ENCODE results near the gene PTER.
A peak's percentile ranks its signal among the peaks of the same experiment; 100 is the strongest.

PTER gene, protein sequence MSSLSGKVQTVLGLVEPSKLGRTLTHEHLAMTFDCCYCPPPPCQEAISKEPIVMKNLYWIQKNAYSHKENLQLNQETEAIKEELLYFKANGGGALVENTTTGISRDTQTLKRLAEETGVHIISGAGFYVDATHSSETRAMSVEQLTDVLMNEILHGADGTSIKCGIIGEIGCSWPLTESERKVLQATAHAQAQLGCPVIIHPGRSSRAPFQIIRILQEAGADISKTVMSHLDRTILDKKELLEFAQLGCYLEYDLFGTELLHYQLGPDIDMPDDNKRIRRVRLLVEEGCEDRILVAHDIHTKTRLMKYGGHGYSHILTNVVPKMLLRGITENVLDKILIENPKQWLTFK
- long read RNA-seq, donor 1, result 0 reads
- long read RNA-seq, donor 2, partial matches to known transcripts, result 0 of 1 reads
- long read RNA-seq, donor 2, other reads (novel, unspliced or antisense), result 0 of 1 reads
- long read RNA-seq, donor 3, partial matches to known transcripts, result 0 of 1 reads
- long read RNA-seq, donor 3, other reads (novel, unspliced or antisense), result 0 of 1 reads
- long read RNA-seq, donor 4, partial matches to known transcripts, result 0 of 1 reads
- long read RNA-seq, donor 4, other reads (novel, unspliced or antisense), result 0 of 1 reads
- long read RNA-seq, donor 5, partial matches to known transcripts, result 0 of 2 reads
- long read RNA-seq, donor 5, other reads (novel, unspliced or antisense), result 0 of 2 reads
- long read RNA-seq, donor 6, partial matches to known transcripts, result 0 of 2 reads
- long read RNA-seq, donor 6, other reads (novel, unspliced or antisense), result 0 of 2 reads
- long read RNA-seq, donor 7, partial matches to known transcripts, result 0 of 1 reads
- long read RNA-seq, donor 7, other reads (novel, unspliced or antisense), result 0 of 1 reads
- long read RNA-seq, donor 8, partial matches to known transcripts, result 0 of 2 reads
- long read RNA-seq, donor 8, other reads (novel, unspliced or antisense), result 0 of 2 reads

DNA sequence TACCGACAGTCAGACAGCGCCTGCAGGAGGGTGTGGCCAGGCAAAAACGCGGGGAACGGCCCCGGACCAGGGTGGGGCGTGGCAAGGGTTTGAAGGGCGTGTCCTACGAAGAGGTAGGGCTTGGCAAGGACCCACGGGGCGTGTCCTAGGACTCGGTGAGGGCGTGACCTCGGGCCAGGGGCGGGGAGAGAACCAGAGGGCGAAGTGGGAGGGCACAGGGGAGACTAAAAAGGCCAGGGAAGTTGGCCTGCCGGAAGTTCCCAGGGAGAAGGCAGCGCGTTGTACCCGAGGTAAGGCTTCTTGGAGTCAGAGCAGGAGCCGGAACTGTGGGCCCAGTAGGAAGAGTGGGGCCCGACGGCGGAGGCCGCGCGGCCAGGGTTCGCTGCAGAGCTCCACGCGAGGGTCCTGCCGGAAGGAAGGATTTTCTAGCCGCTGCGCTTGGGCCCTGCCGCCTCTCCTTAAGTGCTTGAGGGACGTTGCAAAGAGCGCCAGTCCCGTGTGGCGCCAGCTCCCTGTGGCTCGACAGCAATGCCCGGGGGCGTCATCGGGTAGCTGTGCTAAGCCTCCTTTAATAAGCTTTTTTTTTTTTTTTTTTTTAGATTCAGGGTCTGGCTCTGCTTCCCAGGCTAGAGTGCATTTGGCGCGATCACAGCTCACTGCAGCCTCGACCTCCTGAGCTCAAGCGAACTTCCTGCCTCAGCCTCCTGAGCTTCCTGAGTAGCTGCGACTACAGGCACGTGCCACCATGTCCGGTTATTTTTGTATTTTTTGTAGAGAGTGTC, at the start of gene PTER:
TSS of gene PTER (plus strand) at position 253 of the 782 bp plus-strand sequence. CDS start 47,375 bp downstream, outside the sequence.
- DNase-seq, result peak; percentile 82

DNA sequence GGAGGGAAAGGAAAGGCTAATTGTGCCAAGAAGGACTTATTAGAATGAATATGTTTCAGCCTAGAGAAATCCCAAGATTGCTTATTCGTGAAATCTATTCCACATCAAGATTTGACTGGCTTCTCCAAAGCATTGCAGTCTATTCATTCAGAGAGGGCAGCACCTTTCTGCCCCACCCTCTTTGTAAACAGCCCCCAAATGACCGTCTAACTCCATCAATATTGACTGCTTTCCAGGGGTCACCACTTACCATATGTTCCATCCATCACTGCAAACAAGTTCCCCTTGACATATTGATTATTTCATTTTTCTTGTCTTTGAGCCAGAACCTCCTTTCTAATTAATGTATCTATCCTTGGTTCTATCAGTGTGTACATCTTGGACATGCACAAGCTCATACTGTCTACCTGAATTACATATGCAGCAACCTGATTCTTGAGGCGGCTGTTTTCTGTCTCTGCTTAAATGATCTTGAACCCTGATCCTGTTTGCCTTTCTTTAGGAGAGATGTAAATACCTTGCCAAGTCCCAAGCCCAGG, 44.2 kb upstream of the PTER start:
- DNase-seq, result no peak

DNA sequence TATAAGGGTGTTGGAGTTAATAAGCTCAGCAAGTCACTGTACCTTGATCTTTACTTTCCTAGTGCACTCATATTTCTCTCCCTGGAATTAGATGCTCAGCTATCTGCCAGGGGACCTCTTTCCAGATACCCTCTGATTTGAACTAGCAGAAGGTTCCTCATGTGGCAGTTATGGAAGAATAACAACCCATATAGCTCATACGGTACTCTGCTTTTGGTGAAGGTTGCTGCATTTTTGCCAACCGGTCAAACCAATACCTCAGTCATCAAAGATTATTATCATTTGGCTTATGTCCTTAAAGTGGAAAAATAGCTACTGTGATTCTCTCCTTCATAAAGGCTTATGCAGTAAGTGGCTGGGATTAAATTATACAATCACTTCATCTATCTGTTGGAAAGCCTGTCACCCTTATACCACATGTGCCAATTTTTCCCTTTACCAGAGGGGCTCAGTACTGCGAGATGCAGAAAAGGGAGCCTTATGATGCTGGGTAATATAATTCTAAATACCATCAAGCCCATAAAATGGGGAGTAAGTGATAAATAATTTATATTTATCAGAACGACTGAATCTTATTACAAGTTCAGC, 43.4 kb upstream of the PTER start:
- no peak for DNase-seq

DNA sequence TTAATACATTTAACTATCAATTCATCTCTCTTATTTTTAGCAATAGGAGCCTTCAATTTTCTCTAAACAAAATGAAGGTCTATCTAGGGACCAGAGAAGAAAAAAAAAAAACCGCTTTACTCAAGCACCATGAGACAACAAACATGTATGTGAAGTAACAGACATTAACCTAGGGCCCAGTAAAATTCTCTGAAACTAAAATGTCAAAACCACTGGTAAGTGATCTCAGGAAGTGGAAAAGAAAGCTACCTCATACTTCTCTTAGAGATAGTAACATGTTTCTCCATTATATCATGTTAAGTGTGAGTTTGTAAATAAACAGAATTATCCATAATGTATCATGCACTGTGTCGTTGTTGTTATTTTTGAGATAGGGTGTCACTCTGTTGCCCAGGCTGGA, 35.4 kb upstream of the PTER start:
- no peak for DNase-seq

DNA sequence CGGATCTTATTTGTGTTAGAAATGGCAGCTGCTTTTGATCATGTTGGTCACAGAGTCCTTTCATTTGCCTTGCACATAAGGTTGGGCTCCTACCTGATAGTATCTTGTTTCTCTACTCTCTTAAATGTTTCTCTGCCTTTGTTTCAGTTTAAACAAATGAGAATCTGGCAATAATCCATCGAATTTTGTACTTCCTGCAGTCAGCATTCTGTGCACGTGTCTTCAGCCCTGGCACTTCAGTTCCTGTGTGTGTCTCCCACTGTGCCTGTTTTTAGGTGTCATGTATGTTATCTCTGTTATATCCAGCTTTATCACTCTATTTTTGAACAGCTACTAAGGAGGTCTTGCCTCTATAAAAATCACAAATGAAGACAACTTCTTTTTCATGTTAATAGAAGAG, 28.4 kb upstream of the PTER start:
- DNase-seq, result no peak

DNA sequence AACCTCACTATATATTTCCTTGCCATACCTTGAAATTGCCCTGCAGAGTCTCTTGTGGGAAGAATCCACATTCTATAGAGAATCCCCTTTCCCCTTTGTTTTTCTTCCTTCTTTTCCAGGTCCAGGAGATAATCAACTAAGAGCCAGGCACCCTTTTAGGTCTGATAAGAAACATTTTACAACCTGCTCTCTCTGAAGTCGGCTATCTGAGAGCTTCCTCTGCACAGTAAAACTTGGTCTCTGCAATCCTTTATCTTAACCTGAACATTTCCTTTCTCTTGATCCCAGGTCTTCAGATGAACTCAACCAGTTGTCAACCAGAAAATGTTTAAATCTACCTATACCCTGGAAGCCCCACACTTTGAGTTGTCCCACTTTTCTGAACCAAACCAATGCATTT, 19.5 kb upstream of the PTER start:
- no peak for DNase-seq

DNA sequence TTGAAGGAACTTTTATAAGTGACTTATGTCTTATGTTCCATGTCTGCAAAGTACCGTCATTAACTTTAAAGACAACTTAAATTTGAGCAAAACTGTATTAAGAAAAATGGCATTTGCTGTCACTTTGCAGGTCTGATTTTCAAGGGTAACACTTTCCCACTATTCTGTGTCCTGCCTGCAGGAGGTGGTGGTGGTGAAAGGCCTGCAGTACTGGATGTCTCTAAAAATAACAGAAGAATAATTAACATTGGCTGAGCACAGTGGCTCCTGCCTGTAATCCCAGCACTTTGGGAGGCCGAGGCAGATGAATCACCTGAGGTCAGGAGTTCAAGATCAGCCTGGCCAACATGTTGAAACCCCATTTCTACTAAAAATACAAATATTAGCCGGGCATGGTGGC, 13.2 kb upstream of the PTER start:
- DNase-seq, result no peak

DNA sequence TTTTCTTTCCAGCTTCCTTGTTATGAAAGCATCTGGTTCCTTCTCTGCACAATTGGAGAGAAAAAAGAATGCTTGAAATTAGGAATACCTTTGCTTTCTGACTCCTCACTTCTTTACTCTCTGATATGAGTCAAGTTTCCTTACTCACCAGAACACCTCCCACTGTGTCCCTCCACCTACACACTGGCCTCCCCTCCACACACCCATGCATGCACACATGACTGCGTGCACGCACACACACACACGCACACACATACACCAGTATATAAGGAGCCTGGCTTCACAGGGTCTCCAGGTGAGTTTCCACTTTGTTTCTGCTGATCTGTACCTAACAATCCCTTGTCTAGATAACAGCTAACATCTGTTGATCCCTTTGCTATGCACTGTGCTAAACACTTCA, 11.4 kb upstream of the PTER start:
- no peak for DNase-seq

DNA sequence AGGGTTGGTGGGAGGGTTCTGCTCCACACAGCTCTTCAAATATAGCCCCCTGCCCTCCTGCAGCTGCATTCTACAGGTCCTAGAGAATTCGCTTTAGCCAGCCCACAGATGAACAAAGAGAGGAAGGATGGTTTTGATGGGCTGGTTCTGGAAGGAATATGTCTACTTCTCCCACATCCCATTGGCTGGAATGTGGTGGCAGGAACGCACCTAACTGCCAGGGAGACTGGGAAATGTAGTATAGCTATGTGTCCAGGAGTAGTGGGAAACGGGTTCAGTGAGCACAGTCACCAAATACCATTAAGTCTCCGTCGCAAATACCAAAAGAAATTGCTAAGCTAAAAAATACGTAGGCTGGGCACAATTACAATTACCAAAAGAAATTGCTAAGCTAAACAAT, 7.3 kb upstream of the PTER start:
- no peak for DNase-seq

DNA sequence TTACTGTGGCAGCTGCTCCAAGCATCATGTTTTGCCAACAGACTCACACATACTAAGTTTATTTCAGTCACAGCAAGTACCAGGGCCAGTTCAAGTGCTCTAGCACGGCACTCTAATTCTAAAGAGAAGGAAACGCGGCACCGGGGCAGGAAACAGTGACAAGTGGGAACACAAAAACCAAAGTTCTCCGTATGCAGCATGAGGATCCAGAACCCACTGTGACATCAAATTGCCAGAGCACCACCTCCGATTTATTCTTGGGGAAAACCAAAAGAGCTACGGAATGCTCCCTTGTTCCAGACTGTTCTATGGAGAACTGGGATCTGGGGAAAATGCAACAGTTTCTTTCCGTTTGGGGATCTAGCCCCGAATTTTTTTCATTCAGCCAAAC, 448 bp upstream of the PTER start:
- no peak for DNase-seq

DNA sequence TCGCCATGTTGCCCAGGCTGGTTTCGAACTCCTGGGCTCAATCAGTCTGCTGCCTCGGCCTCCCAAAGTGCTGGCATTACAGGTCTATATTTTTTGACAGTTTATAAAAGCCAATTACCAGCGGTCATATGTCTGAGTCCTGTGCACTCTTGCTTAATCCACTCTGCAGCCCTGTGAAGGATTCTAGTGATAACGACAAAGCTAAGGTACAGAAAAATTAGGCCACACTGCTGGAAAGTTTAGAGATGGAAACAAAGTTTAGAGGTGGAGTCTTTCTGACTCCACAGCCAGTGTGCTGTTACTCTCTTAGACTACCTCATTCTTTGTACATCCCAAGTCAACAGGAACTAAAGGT, 707 bp downstream of the PTER start:
- no peak for DNase-seq

DNA sequence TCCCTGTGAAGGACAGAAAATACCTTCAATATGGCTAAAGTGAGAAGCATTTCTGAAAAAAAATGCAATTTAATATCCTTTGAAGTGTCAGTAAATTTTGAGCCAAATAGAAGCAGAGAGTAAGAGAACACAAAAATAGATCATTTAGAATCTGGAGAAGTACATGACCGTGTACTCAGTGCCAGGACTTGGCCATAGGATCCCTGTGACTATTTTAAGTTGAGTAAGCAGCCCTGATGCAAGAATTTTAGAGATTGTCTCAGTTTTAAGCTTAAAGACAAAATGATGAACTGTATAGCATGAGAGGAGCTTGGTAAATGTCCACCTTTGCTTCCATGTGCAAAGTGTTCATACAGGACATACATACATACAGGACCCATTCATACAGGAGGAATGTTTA, 2.5 kb downstream of the PTER start:
- no peak for DNase-seq

DNA sequence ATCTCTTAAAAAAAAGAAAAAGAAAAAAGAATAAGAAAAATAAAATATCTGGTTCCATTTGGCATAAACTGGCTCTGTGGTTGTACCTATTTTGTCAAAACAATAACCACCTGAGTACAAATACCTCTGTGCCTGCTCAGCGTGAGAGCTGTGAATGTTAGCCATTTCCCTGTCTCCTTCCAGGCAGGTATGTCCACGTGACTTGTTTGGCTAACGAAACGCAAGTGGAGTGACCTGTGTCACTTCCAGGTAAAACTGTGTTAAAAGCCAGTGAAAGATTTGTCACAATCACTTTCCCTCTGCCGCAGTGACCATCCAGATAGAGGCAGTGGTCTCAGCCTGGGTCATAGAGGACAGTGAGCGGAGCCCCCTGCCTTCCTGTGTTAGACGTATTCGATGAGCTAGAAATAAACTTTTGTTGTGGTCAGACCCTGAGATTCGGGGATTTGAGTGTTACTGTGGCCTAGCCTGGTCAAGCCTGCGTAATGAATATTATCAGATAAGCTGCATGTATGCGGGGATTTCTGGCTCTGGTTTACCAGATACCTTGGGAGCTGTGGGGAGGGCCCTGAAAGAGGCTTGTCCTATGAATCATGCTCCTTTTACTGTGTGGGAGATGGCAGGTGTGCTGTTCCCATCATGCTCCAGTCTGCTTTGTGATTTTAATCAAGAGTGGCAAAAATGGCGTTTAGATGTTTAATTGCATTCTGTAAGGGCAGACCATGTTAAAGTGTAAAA, 3.8 kb downstream of the PTER start:
- DNase-seq, result peak; percentile 18

DNA sequence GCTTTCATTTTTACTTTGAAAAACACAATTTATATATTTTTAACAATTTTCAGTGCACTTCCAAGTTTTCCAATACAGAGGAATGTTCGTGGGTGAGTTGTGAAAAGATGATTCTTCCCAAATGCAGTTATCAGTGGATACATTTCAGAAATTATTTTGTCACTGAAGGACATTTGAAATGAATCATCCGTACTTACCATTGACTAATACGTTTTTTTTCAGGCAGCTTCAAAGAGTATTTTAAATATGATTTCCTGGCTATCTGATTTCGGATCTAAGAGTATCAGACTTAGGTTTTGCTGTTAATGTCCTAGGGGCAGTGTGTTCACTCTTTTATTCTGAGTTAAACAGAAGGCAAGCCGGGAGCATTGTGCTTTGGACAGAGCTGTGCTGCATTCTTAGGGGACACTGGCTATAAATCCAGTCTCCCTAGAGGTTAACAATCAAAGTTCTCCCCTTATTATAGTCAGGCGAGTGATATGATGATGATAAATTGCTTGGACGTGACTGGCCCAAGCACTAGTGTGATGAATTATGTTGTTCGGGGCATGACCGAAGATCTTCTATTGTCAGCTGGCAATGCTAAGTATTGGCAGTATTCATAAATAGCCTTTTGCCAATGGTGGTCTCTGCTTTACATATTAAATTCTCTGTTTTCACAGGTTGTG, 4.5 kb downstream of the PTER start:
- DNase-seq, result peak; percentile 7

DNA sequence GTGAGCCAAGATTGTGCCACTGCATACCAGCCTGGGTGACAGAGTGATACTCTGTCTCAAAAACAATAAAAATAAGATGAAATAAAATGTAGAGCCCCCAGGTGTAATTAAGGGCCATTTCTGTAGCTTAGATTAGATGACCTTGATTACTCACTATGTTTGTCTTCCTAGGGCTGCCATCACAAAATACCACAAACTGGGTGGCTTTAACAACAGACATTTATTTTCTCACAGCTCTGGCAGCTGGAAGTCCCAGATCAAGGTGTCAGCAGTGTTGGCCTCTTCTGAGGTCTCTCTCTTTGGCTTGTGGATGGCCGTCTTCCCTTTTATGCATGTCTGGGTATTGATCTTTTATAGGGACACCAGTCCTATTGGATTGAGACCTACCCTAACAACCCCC, 6.1 kb downstream of the PTER start:
- no peak for DNase-seq

DNA sequence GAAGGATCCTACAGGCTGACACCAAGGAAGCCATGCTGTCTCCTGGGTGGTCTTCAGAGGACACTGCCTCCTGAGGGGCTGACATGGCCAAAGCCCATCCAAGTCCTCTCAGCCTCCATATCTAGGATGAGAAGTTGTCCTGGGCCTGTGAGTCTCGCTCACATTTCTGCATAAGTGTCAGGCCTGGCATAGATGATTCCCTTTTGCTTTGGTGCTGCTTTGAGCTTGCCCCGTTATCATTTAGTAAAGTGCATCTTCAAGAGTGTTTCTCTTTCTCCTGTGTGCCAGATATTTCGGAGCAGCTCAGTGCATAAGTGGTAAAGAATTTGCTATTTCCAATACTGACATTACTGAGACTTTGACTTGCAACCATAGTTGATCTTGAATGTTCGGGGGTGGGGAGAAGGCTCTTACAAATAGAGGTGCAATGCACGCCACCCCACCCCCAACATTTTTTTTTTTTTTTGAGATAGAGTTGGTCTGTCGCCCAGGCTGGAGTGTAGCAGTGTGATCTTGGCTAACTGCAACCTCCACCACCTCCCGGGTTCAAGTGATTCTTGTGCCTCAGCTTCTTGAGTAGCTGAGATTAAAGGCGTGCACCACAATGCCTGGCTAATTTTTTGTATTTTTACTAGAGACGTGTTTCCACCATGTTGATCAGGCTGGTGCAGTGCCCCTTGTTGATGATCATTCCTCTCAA, 9.1 kb downstream of the PTER start:
- DNase-seq, result no peak

DNA sequence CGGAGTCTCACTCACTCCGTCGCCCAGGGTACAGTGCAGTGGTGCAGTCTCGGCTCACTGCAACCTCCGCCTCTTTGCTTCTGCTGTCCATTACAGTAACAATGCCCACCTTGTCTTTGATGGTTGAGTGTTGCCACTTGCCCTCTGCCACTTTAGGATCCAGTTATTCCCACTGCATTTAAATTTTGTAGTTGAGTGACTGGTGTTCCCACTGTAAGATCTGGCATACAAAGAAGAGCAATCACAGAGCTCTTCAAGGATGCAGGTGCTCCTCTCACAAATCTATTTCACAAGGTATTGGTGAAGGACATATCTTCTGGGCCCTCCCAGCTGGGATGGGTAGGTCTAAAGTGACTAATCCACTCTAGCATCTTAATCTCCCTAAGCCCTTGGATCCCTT, 12.6 kb downstream of the PTER start:
- no peak for DNase-seq

DNA sequence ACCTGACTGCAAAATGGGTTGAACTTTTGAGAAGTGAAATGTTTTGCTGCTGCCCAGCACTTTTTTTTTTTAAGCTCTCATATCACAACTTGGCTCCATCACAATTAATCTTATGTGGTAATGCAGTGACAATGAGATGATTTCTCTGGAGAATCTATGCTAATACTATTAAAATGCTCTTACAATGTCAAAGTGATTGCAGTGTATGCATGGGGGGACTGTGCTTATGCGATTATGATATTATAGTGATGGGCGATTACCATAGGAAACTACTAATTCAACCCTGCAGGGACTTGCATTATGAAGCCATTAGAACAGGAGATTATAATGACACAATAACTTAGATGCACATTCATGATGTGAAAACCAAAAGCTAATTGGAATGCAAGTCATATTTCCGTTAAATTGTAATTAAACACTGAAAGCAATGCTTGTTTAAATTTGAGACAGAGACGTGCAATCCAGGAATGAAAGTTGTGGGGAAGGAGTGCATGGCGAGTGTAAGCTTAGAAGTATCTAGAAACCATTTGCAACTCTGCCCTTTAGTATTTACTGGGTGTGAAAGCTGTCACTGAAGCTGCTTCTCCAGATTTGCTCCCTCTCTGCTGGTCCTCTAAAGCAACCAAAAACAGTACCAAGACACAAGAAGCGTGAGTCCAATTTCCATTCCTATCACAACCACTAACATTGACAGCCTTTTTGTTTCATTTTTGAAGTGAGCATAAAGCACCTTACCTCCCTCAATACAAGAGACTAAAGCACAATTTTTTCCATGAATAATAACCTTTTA, 21.6 kb downstream of the PTER start:
- DNase-seq, result no peak

DNA sequence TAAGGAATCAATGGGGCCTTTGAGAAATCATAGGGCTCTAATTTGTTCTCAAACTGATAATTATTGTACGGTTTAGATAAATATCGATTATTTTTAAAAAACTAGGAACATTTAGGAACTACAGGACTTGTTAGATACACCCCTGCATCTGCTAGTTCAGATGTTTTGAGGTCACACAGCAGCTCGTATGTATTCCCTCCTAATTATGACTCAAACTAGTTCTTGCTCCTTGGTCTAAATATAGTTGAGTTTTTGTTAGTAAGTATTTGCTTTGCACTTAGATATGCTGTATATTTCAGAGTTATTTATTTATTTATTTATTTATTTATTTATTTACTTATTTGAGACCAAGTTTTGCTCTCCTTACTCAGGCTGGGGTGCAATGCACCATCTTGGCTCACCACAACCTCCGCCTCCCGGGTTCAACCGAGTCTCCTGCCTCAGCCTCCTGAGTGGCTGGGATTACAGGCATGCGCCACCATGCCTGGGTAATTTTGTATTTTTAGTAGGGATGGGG, 22.7 kb downstream of the PTER start:
- DNase-seq, result no peak
